GM10266 (cell line): ENCODE measurements around the gene MEIS3.
"Not testable (repeated sequence)": the region's sequence is repeated elsewhere in the genome, so short reads cannot be mapped to it uniquely, and the experiment has no call there.

Experiments used
- DNase-seq: peaks from one replicate; pipeline ENCODE4 v3.0.0; 2012; ENCODE audit errors: extremely low spot score
- TF ChIP-seq, protein P1 (sequence below): IDR thresholded peaks from 2 replicates; pipeline ENCODE4 v1.5.1; 2012; ENCODE audit warnings: mild to moderate bottlenecking, low read depth; ENCODE audit not compliant: control insufficient read depth, insufficient read depth; ENCODE audit errors: missing control alignments

Gene MEIS3

DNA sequence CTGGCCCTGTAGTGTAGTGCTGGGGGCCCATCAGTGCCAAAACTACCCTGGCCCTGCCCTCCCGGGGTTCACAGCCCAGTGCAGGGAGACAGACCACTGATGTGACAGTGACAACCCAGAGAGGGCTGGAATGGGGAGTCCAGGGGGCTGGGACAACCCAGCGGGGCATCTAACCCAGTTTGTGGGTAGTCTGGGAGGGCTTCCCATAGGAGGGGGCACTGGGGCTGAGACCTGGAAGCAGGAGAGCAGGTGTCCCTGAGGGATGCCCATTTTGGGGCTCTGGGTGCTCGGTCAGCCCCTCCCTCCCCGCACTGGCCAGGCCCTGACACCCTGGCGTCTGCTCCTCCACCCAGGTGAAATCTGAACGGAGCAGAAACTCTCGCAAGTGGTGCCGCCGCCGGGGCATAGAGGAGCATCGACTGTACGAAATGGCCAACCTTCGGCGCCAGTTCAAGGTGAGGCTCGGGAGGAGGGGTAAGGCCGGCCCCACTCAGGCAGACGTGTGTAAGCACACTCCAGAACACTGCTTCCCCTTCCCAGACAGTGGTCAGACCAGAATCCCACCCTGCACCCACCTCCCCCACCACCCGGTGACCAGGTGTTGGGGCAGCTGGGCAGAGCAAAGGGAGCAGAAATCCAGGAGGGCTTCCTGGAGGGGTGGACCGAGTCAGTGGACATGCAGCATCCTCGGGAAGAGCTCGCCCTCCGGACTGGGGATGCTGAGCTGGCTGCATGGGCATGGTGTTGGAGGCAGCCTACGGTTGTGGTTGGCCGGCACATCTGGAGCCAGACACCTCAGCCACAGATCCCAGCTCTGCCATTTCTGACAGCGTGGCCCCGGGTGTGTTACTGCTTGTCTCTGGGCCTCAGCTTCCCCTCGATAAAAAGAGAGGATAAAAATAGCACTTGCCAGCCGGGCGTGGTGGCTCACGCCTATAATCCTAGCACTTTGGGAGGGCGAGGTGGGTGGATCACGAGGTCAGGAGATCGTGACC, 45.8 kb downstream of the MEIS3 start:
- no peak for DNase-seq
- TF ChIP-seq, protein P1, sequence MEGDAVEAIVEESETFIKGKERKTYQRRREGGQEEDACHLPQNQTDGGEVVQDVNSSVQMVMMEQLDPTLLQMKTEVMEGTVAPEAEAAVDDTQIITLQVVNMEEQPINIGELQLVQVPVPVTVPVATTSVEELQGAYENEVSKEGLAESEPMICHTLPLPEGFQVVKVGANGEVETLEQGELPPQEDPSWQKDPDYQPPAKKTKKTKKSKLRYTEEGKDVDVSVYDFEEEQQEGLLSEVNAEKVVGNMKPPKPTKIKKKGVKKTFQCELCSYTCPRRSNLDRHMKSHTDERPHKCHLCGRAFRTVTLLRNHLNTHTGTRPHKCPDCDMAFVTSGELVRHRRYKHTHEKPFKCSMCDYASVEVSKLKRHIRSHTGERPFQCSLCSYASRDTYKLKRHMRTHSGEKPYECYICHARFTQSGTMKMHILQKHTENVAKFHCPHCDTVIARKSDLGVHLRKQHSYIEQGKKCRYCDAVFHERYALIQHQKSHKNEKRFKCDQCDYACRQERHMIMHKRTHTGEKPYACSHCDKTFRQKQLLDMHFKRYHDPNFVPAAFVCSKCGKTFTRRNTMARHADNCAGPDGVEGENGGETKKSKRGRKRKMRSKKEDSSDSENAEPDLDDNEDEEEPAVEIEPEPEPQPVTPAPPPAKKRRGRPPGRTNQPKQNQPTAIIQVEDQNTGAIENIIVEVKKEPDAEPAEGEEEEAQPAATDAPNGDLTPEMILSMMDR: no peak

DNA sequence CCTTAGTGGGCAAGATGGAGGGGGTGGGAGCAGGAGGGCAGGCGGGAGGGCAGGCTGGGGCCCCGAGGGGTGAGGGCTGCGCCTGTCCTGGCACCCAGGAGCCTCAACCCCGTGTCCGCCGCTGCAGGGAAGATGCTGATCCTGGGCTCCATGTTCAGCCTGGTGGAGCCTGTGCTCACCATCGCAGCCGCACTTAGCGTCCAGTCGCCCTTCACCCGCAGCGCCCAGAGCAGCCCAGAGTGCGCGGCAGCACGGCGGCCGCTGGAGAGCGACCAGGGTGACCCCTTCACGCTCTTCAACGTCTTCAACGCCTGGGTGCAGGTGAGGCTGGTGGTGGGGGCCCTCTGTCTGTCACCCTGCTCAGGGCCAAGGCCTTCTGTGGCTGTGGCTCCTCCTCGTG, 46.7 kb downstream of the MEIS3 start:
- DNase-seq: no peak
- TF ChIP-seq, protein P1: no peak

DNA sequence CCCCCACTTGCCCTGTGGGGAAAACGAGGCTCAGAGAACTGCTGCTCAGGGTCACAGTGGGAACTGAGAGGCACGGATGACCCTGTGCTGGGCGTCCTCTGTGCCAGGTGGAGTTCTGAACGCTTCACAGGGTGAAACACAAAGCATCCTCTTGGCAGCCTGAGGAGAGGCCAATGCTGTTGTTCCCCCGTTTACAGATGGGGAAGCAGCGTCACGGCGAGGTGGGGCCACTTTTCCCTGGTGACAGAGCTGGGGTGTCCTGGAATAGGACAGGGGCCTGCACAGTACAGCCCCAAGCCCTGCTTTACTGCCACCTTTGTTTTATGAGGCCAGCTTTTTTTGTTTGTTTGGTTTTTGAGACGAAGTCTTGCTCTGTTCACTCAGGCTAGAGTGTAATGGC, 48.1 kb downstream of the MEIS3 start:
- TF ChIP-seq, protein P1: no peak
- no peak for DNase-seq

DNA sequence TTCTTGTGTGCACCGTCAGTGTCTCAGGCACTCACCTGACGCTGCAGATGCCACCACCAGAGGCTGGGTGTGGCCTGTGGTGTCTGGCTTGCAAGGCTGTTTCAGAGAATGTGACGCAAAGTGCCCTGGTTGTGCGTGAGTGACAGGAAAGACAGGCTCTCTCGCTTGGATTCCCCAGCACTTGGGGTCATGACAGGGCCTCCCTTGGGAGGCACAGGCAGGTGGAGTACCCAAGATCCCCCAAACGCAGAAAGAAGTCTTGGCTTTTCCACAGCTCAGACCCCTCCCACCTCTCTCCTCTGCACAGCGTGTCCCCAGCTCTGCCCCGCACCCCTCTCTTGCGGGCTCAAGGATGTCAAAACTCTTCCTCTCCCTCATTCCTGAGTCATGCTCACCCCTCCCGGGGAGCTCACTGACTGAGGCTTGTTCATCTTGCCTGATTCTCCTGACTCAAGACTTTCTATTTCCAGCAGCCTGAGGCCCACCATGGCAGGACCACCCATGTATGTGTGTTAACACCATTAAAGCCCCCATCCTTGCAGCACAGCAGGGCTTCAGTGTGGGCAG, 49.2 kb downstream of the MEIS3 start:
- TF ChIP-seq, protein P1: no peak
- DNase-seq: no peak

DNA sequence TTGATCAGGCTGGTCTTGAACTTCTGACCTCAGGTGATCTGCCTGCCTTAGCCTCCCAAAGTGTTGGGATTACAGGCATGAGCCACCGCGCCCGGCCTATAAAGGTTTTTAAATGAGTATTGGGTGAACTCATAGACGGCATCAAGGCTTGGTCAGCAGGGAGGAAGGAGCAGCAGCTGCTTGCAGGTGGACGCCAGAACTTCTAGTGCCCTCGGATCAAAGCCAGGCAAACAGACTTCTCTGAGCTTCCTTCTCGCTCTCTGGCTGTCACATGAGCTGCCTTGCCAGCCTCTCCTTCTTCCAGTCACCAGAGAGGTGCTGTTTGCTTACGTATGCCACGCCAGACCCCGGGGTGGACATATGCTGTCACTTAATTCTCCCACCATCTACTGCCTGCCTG, 53.9 kb downstream of the MEIS3 start:
- DNase-seq: not testable (repeated sequence)

DNA sequence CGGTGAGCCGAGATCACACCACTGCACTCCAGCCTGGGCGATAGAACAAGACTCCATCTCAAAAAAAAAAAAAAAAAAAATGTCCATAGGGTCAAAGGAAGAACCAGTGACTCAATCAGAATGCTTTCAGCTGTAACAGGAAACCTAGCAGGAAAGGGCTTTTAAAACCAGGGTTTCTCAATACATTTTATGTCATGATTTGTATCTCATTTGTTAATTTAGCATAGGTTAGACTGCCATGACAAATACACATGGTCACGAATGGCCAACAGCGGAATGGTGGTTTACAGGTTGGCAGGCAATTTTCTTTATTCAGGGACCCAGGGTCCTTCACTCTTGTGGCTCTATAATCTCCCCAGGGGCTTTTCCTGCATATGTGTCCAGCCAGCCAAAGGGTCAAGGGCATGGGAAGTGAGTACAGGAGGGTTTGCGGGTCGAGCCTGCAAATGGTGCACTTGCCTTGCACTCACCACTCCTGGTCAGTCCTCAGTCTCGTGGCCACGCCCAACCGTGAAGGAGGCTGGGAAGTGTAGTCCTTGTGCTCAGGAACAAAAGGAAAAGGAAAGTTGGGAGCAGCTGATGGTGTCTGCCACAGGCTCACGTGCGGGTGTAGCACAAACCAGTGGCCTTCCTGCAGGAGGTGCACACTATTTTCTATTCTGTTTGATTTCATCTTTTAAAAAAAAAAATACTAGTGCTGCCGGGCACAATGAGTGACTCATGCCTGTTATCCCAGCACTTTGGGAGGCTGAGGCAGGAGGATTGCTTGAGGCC, 55.4 kb downstream of the MEIS3 start:
- TF ChIP-seq, protein P1: no peak
- no peak for DNase-seq

DNA sequence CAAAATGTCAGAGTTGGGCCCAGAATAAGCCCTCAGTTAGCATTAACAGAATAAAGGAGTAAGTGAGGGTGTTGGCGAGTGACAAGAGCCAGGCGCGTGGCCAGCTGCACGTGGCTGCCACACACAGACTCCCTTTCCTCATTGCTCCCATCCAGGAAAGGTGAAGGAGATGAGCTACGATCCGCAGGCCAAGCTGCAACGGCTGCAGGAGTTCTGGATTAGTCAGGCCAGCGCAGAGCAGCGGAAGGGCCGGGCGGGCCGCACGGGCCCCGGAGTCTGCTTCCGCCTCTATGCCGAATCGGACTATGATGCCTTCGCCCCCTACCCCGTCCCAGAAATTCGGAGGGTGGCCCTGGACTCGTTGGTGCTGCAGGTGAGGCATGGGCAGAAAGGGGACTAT, 57.0 kb downstream of the MEIS3 start:
- DNase-seq: no peak
- TF ChIP-seq, protein P1: no peak
